Smooth muscle cell (in vitro differentiated cells): ENCODE measurements around the gene EML4. TPM values are rescaled to one million over a fixed set of nuclear protein-coding genes. Genes with fewer than 3 reads are reported as not detected.
"Not testable (repeated sequence)": the region's sequence is repeated elsewhere in the genome, so short reads cannot be mapped to it uniquely, and the experiment has no call there.

Experiments used
- DNase-seq: peaks from one replicate; lab custom pipeline; 2025; ENCODE audit not compliant: unreplicated experiment; lab: John Stamatoyannopoulos, UW
- H2AFZ ChIP-seq: fragments of 200-600 bp; sonication (generic); 2 replicates; pipeline ENCODE4 v1.6.0; 2016; ENCODE audit warnings: antibody characterized with exemption, low read depth, mild to moderate bottlenecking
- H3F3A ChIP-seq: fragments of 200-600 bp; sonication (generic); 2 replicates; pipeline ENCODE4 v1.6.0; 2017; ENCODE audit warnings: antibody characterized with exemption, low read depth
- H3K27ac ChIP-seq: fragments of 200-600 bp; sonication (generic); 2 replicates; pipeline ENCODE4 v1.5.1; 2016; ENCODE audit warnings: low read depth, mild to moderate bottlenecking
- H3K27me3 ChIP-seq: fragments of 200-600 bp; sonication (generic); 2 replicates; pipeline ENCODE4 v1.6.1; 2016; ENCODE audit warnings: low read depth, mild to moderate bottlenecking
- H3K36me3 ChIP-seq: fragments of 200-600 bp; sonication (generic); 2 replicates; pipeline ENCODE4 v1.5.1; 2016; ENCODE audit warnings: low read depth
- H3K4me1 ChIP-seq: fragments of 200-600 bp; sonication (generic); 2 replicates; pipeline ENCODE4 v1.5.1; 2016; ENCODE audit warnings: low read depth
- H3K4me2 ChIP-seq: fragments of 200-600 bp; sonication (generic); 2 replicates; pipeline ENCODE4 v1.6.0; 2016; ENCODE audit warnings: mild to moderate bottlenecking
- H3K4me3 ChIP-seq: fragments of 200-600 bp; sonication (generic); 2 replicates; pipeline ENCODE4 v1.5.1; 2016; ENCODE audit warnings: mild to moderate bottlenecking
- H3K79me2 ChIP-seq: fragments of 200-600 bp; sonication (generic); 2 replicates; pipeline ENCODE4 v1.6.0; 2016; ENCODE audit warnings: low read depth, mild to moderate bottlenecking
- H3K9ac ChIP-seq: fragments of 200-600 bp; sonication (generic); 2 replicates; pipeline ENCODE4 v1.6.0; 2016; ENCODE audit warnings: low read depth
- H3K9me3 ChIP-seq: fragments of 200-600 bp; sonication (generic); replicated peaks from 2 replicates; pipeline ENCODE4 v1.5.1; 2016; ENCODE audit warnings: low read depth
- H4K20me1 ChIP-seq: fragments of 200-600 bp; sonication (generic); 2 replicates; pipeline ENCODE4 v1.6.0; 2016; ENCODE audit warnings: low read depth
- CTCF ChIP-seq: fragments of 200-600 bp; sonication (generic); IDR thresholded peaks from 2 replicates; pipeline ENCODE4 v1.5.1; 2017; ENCODE audit warnings: borderline replicate concordance, mild to moderate bottlenecking, antibody characterized with exemption; ENCODE audit not compliant: insufficient read depth, poor library complexity, severe bottlenecking
- WGBS: methylation state at CpG from one replicate; pipeline ENCODE4 v1.1.7; 2016; ENCODE audit warnings: low lambda C conversion rate; 5-methylcytosine and 5-hydroxymethylcytosine counted together
- polyA plus RNA-seq: library from polyadenylated mRNA; unstranded; fragments of >200 nt; fragmentation: Nextera tagmentation; extraction: Ambion mirVana; gene quantifications from 2 replicates; pipeline ENCODE4 v1.2.1, GENCODE V29; 2016
- total RNA-seq: library from RNA; depleted of rRNA; stranded (reverse); fragments of >200 nt; gene quantifications from 2 replicates; pipeline ENCODE4 v1.2.3, GENCODE V29; 2014

EML4 gene
- total and polyA plus RNA-seq, 2 experiments from 2014 or later: 33.6 to 46.2 TPM

GRCh38 chr2:42171396-42171980 is 2.3 kb downstream of the EML4 start:
- no peak for DNase-seq
- peaks cover 28% of the 10 kb centered on the region for H3K4me1 ChIP-seq
- no peak overlapping the region for H3K9ac ChIP-seq
- H3F3A ChIP-seq: peaks cover 10% of the 10 kb centered on the region
- H3K27me3 ChIP-seq: no peaks in the 10 kb centered on the region
- TF ChIP-seq CTCF: no peak
- no peaks in the 10 kb centered on the region for H3K9me3 ChIP-seq
- no peaks in the 10 kb centered on the region for H3K36me3 ChIP-seq
- H3K4me3 ChIP-seq: peak overlapping the region; percentile 78
- H3K79me2 ChIP-seq: peaks cover 67% of the 10 kb centered on the region
- WGBS: 52% methylated on average over 3 of the region's 3 CpGs
- peak overlapping the region; percentile 30 for H3K27ac ChIP-seq
- no peak overlapping the region for H2AFZ ChIP-seq
- H3K4me2 ChIP-seq: peak overlapping the region; percentile 92
- peaks cover 61% of the 10 kb centered on the region for H4K20me1 ChIP-seq

GRCh38 chr2:42172020-42172419 is 2.9 kb downstream of the EML4 start:
- no peak overlapping the region for H2AFZ ChIP-seq
- H4K20me1 ChIP-seq: peaks cover 67% of the 10 kb centered on the region
- H3F3A ChIP-seq: peaks cover 10% of the 10 kb centered on the region
- H3K9me3 ChIP-seq: no peaks in the 10 kb centered on the region
- no peaks in the 10 kb centered on the region for H3K36me3 ChIP-seq
- peaks cover 28% of the 10 kb centered on the region for H3K4me1 ChIP-seq
- peaks cover 72% of the 10 kb centered on the region for H3K79me2 ChIP-seq
- DNase-seq: no peak
- WGBS: 20% methylated on average over 1 of the region's 1 CpG
- TF ChIP-seq CTCF: no peak
- H3K9ac ChIP-seq: no peak overlapping the region
- H3K27me3 ChIP-seq: no peaks in the 10 kb centered on the region
- H3K27ac ChIP-seq: peak overlapping the region; percentile 30
- H3K4me2 ChIP-seq: peak overlapping the region; percentile 92
- H3K4me3 ChIP-seq: peak overlapping the region; percentile 78

GRCh38 chr2:42172566-42172965 is 3.4 kb downstream of the EML4 start:
- Histone ChIP-seq H3K36me3 (no peaks in the 10 kb centered on the region), H2AFZ (no peak overlapping the region), H3F3A (peaks cover 10% of the 10 kb centered on the region), H3K27ac (no peak overlapping the region), H4K20me1 (peaks cover 72% of the 10 kb centered on the region), H3K4me1 (peaks cover 28% of the 10 kb centered on the region), H3K9me3 (no peaks in the 10 kb centered on the region), H3K4me3 (peak overlapping the region; percentile 78), H3K9ac (no peak overlapping the region), H3K79me2 (peaks cover 78% of the 10 kb centered on the region), H3K27me3 (no peaks in the 10 kb centered on the region), H3K4me2 (peak overlapping the region; percentile 92)
- DNase-seq: no peak
- no peak for TF ChIP-seq CTCF
- WGBS: 76% methylated on average over 1 of the region's 1 CpG

GRCh38 chr2:42173467-42173866 is 4.3 kb downstream of the EML4 start:
- not testable (repeated sequence) for H3K9ac ChIP-seq, H3K4me2 ChIP-seq, DNase-seq, H2AFZ ChIP-seq, H3K27me3 ChIP-seq, H3K9me3 ChIP-seq, H3F3A ChIP-seq, H3K4me3 ChIP-seq, H3K27ac ChIP-seq, H3K36me3 ChIP-seq
- H4K20me1 ChIP-seq: peaks cover 81% of the 10 kb centered on the region
- peaks cover 87% of the 10 kb centered on the region for H3K79me2 ChIP-seq
- WGBS: 97% methylated on average over 2 of the region's 2 CpGs
- H3K4me1 ChIP-seq: peaks cover 28% of the 10 kb centered on the region
